GM23248 (cell line): ENCODE data around the gene ADGRV1. TPM values are rescaled to one million over a fixed set of nuclear protein-coding genes. Genes with fewer than 3 reads are reported as not detected.

Experiments used
- DNase-seq: peaks from one replicate; pipeline ENCODE4 v3.0.0-alpha.2; 2015
- H2AFZ ChIP-seq: fragments of 200-600 bp; sonication (generic); 2 replicates; pipeline ENCODE4 v1.6.1; 2016; ENCODE audit warnings: antibody characterized with exemption
- H3F3A ChIP-seq: fragments of 200-600 bp; sonication (generic); 2 replicates; pipeline ENCODE4 v1.6.1; 2016; ENCODE audit warnings: mild to moderate bottlenecking, antibody characterized with exemption, mixed run types; ENCODE audit not compliant: insufficient read depth
- H3K27ac ChIP-seq: fragments of 200-600 bp; sonication (generic); 2 replicates; pipeline ENCODE4 v1.5.1; 2016; ENCODE audit warnings: mild to moderate bottlenecking
- H3K27me3 ChIP-seq: fragments of 200-600 bp; sonication (generic); replicated peaks from 2 replicates; pipeline ENCODE4 v1.6.1; 2016; ENCODE audit warnings: mild to moderate bottlenecking; ENCODE audit not compliant: insufficient read depth
- H3K36me3 ChIP-seq: fragments of 200-600 bp; sonication (generic); 2 replicates; pipeline ENCODE4 v1.6.1; 2016; ENCODE audit warnings: low read depth, mild to moderate bottlenecking
- H3K4me1 ChIP-seq: fragments of 200-600 bp; sonication (generic); 2 replicates; pipeline ENCODE4 v1.6.1; 2016; ENCODE audit warnings: mild to moderate bottlenecking; ENCODE audit not compliant: insufficient read depth
- H3K4me2 ChIP-seq: fragments of 200-600 bp; sonication (generic); one replicate; pipeline ENCODE4 v1.6.1; 2016; ENCODE audit warnings: mild to moderate bottlenecking; ENCODE audit not compliant: unreplicated experiment
- H3K4me3 ChIP-seq: fragments of 200-600 bp; sonication (generic); 2 replicates; pipeline ENCODE4 v1.5.1; 2016; ENCODE audit warnings: mild to moderate bottlenecking
- H3K79me2 ChIP-seq: fragments of 200-600 bp; sonication (generic); 2 replicates; pipeline ENCODE4 v1.6.1; 2016; ENCODE audit warnings: mild to moderate bottlenecking; ENCODE audit not compliant: insufficient read depth
- H3K9ac ChIP-seq: fragments of 200-600 bp; sonication (generic); 2 replicates; pipeline ENCODE4 v1.6.1; 2016; ENCODE audit warnings: mild to moderate bottlenecking
- H3K9me2 ChIP-seq: fragments of 200-600 bp; sonication (generic); 2 replicates; pipeline ENCODE4 v1.6.1; 2016; ENCODE audit warnings: mixed run types, mild to moderate bottlenecking, moderate library complexity; ENCODE audit not compliant: insufficient read depth
- H3K9me3 ChIP-seq: fragments of 200-600 bp; sonication (generic); one replicate; pipeline ENCODE4 v1.6.1; 2017; ENCODE audit warnings: low read depth
- H4K20me1 ChIP-seq: fragments of 200-600 bp; sonication (generic); 2 replicates; pipeline ENCODE4 v1.6.0; 2016; ENCODE audit not compliant: insufficient read depth
- EZH2 ChIP-seq: fragments of 200-600 bp; sonication (generic); IDR thresholded peaks from 2 replicates; pipeline ENCODE4 v1.6.1; 2018; ENCODE audit warnings: antibody characterized with exemption, mild to moderate bottlenecking; ENCODE audit not compliant: insufficient read depth, poor library complexity, severe bottlenecking
- EZH2phosphoT487 ChIP-seq: fragments of 200-600 bp; sonication (generic); IDR thresholded peaks from 2 replicates; pipeline ENCODE4 v1.6.1; 2018; ENCODE audit warnings: antibody characterized with exemption, moderate library complexity, mild to moderate bottlenecking, low read depth; ENCODE audit not compliant: insufficient read depth
- WGBS, 2 experiments: methylation state at CpG; one replicate each; pipeline ENCODE4 v1.1.6; 2015 to 2017; ENCODE audit warnings: low lambda C conversion rate in 2 of 2, low coverage in 1 of 2; ENCODE audit errors: missing lambda C conversion rate in 2 of 2; 5-methylcytosine and 5-hydroxymethylcytosine counted together
- in situ Hi-C: fragments of 300-500 bp; cut with MboI; formaldehyde crosslinking; loops from 2 replicates; pipeline ENCODE4 v1.15.0; 2020
- polyA plus RNA-seq: library from polyadenylated mRNA; unstranded; fragments of >200 nt; fragmentation: Nextera tagmentation; extraction: Ambion mirVana; gene quantifications from 2 replicates; pipeline ENCODE4 v1.2.1, GENCODE V29; 2016
- total RNA-seq: library from RNA; depleted of rRNA; stranded (reverse); fragments of >200 nt; shearing (Covaris generic); gene quantifications from 2 replicates; pipeline ENCODE4 v1.2.3, GENCODE V29; 2014

The ADGRV1 gene
- total and polyA plus RNA-seq, 2 experiments from 2014 or later = not detected

DNA sequence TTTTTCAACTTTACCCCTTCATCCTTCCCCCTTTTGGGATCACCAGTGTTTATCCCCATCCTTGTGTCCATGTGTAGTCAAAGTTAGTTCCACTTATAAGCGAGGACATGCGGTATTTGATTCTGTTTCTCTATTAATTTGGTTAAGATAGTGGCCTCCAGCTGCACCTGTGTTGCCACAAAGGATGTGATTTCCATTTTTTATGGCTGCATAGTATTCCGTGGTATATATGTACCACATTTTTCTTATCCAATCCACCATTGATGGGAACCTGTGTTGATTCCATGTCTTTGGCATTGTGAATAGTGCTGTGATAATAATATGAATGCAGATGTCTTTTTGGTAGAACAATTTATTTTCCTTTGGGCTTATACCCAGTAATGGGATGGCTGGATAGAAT, 572.2 kb downstream of the ADGRV1 start:
- no peak for DNase-seq
- Histone ChIP-seq H3K9ac (no peak overlapping the region), H3F3A (peaks cover 13% of the 10 kb centered on the region), H3K4me3 (no peak overlapping the region), H3K9me2 (no peaks in the 10 kb centered on the region), H3K79me2 (no peaks in the 10 kb centered on the region), H3K9me3 (no peaks in the 10 kb centered on the region), H3K4me2 (no peak overlapping the region), H3K27me3 (no peaks in the 10 kb centered on the region), H3K4me1 (peaks cover 32% of the 10 kb centered on the region), H2AFZ (no peak overlapping the region), H3K36me3 (no peaks in the 10 kb centered on the region), H3K27ac (no peak overlapping the region), H4K20me1 (no peaks in the 10 kb centered on the region)
- in situ Hi-C loops = no loop called here
- WGBS, 2 experiments = 97 to 98% methylated on average over 3 of the region's 3 CpGs
- TF ChIP-seq EZH2 (no peak), EZH2phosphoT487 (no peak)

DNA sequence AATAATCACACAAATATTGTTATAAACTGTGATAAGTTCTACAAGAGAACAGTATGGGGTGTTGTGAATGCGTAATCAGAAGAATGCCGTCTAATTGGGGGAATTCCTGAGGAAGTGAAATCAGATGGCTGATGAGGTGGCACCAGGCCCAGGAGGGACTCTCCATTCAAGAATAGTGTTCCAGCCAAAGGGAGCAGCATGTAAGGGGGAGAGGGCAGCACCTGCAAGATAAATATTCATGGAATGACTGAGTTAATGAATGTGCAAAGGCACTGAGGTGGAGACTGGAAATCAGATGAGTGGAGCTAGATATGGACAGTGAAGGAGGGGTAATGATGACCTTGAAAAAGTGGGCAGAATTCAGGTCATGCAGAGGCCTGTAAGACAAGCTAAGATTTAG, 574.0 kb downstream of the ADGRV1 start:
- 96 to 99% methylated on average over 2 of the region's 2 CpGs for WGBS, 2 experiments
- Histone ChIP-seq H3F3A (no peaks in the 10 kb centered on the region), H3K9ac (no peak overlapping the region), H3K4me1 (peaks cover 24% of the 10 kb centered on the region), H3K9me3 (no peaks in the 10 kb centered on the region), H2AFZ (no peak overlapping the region), H3K27me3 (no peaks in the 10 kb centered on the region), H3K9me2 (no peaks in the 10 kb centered on the region), H3K79me2 (no peaks in the 10 kb centered on the region), H3K4me2 (no peak overlapping the region), H3K36me3 (no peaks in the 10 kb centered on the region), H3K27ac (no peak overlapping the region), H4K20me1 (no peaks in the 10 kb centered on the region), H3K4me3 (no peak overlapping the region)
- no peak for DNase-seq
- in situ Hi-C loops = no loop called here
- TF ChIP-seq EZH2 = no peak

DNA sequence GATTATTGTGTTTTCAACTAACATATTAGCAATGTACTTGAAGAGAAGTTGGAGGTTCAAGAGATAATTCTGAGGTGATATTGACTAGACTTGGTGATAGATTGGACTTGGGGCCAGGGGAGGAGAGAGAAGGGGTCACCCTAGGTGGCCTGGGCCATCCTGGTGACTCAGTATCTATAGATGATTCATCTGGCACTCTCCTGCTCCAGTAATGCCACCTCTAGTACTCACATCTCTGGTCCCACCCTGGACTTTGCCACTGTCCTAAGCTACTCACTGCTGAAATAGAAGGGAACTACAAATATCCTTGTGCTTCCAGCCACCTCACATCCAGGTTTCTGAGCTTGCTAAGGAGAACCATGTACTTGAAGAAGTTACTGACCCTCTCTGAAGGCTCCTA, 574.6 kb downstream of the ADGRV1 start:
- Histone ChIP-seq H3K79me2 (no peaks in the 10 kb centered on the region), H2AFZ (no peak overlapping the region), H3F3A (no peaks in the 10 kb centered on the region), H4K20me1 (no peaks in the 10 kb centered on the region), H3K4me3 (no peak overlapping the region), H3K27me3 (no peaks in the 10 kb centered on the region), H3K9ac (no peak overlapping the region), H3K27ac (no peak overlapping the region), H3K36me3 (no peaks in the 10 kb centered on the region), H3K4me1 (peaks cover 20% of the 10 kb centered on the region), H3K9me2 (no peaks in the 10 kb centered on the region), H3K9me3 (no peaks in the 10 kb centered on the region), H3K4me2 (no peak overlapping the region)
- TF ChIP-seq EZH2 = no peak
- TF ChIP-seq EZH2phosphoT487 = no peak
- in situ Hi-C loops = no loop called here
- DNase-seq = no peak

DNA sequence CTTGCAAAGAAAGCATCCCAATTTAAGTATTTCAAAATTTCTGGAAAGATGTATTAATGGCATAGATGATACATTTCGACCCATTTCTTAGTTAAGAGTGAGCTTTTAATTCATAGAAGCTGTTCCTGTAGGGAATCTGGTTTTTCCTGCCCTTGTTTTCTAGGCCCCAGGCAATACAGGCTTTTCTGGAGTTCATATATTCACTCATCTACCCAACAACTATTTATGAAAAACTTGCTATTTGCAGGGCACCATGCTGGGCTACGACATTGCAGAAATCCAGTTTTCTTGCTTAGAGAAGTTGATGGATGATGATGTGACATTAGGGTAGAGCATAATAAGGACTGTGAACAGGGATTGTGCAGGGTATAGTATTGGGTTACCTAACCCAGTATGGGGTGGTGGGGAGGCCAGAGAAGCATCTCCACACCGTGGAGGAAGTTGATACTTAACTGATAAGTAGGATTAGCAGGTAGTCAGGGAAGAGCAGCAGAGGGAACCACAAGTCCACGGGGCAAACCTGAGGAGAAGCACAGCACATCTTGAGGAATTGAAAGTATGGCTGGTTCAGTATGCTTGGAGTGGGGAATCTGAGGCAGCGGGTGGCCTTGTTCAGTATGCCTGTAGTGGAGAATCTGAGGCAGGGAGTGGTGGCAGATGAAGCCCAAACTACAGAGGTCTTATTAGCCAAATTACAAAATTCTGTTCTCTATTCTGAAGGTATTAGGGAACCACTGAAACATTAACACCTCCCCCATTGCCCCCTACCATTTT, 577.1 kb downstream of the ADGRV1 start:
- H4K20me1 ChIP-seq = no peaks in the 10 kb centered on the region
- no peak overlapping the region for H3K4me3 ChIP-seq
- H3K27me3 ChIP-seq = no peaks in the 10 kb centered on the region
- no peak overlapping the region for H3K9ac ChIP-seq
- no peak overlapping the region for H3K27ac ChIP-seq
- H2AFZ ChIP-seq = no peak overlapping the region
- no peak for DNase-seq
- H3K9me3 ChIP-seq = no peaks in the 10 kb centered on the region
- H3K4me1 ChIP-seq = peaks cover 8% of the 10 kb centered on the region
- H3K9me2 ChIP-seq = no peaks in the 10 kb centered on the region
- H3K79me2 ChIP-seq = no peaks in the 10 kb centered on the region
- H3F3A ChIP-seq = no peaks in the 10 kb centered on the region
- WGBS, 2 experiments = 91 to 93% methylated on average over 5 of the region's 5 CpGs
- TF ChIP-seq EZH2phosphoT487 (no peak), EZH2 (no peak)
- H3K4me2 ChIP-seq = no peak overlapping the region
- in situ Hi-C loops = no loop called here
- no peaks in the 10 kb centered on the region for H3K36me3 ChIP-seq

DNA sequence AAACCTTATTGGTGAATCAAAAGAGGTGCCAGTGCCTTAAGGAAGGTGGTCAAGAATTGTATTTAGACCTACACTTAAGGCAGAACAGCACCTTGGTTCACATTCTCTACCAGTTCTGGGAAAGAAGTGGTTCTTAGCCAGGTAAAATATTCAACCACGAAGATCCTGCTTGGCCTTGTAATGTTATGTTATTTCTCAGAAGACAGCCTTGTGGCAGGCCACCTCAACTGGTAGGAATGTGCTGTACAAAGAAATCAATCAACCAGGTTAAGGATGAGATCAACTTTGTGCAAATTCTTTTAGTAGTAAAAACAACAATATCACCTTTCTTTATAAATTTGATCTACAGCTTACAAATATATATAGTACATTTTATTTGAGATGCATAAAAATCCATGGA, 577.7 kb downstream of the ADGRV1 start:
- H3K4me2 ChIP-seq = peak overlapping the region; percentile 9
- 75 to 84% methylated on average over 1 of the region's 1 CpG for WGBS, 2 experiments
- H4K20me1 ChIP-seq = no peaks in the 10 kb centered on the region
- no peak overlapping the region for H3K27ac ChIP-seq
- peaks cover 8% of the 10 kb centered on the region for H3K4me1 ChIP-seq
- no peak for TF ChIP-seq EZH2phosphoT487
- TF ChIP-seq EZH2 = no peak
- H3K4me3 ChIP-seq = no peak overlapping the region
- H3K9me2 ChIP-seq = no peaks in the 10 kb centered on the region
- H3F3A ChIP-seq = no peaks in the 10 kb centered on the region
- no peaks in the 10 kb centered on the region for H3K79me2 ChIP-seq
- in situ Hi-C loops = no loop called here
- H3K9ac ChIP-seq = no peak overlapping the region
- H3K27me3 ChIP-seq = no peaks in the 10 kb centered on the region
- H3K36me3 ChIP-seq = no peaks in the 10 kb centered on the region
- no peaks in the 10 kb centered on the region for H3K9me3 ChIP-seq
- DNase-seq = no peak
- no peak overlapping the region for H2AFZ ChIP-seq
